OCI-LY3 (cell line): Measurements from ENCODE around the gene MT1H.

ENCODE experiments used
- EZH2phosphoT487 ChIP-seq: fragments of 200-600 bp; shearing (Covaris generic); IDR thresholded peaks from 2 replicates; pipeline ENCODE4 v1.6.1; 2018; ENCODE audit warnings: antibody characterized with exemption, mixed run types, low read depth
- TF ChIP-seq, protein P1 (sequence below): fragments of 200-600, 300-600 bp; sonication (generic); IDR thresholded peaks from 2 replicates; pipeline ENCODE4 v1.5.1; 2014; ENCODE audit warnings: antibody characterized with exemption, low read length, low read depth

DNA sequence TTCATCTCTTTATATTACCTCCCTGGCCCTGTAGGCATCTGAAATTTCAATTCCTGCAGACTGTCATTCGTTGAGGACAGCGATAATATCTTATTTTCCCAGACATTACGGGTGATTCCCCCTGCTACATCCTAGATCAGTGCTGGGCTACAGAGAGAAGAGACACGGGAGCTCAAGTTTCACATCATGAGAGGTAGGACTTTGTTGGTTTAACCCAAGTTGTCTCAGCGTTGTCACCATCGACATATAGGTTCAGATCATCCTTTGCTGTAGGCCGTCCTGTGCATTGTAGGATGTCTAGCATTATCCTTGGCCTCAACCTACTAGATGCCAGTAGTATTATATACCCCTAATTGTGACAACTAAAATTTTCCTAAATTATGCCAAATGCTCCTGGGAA is 31.9 kb downstream of the MT1H start:
- TF ChIP-seq, protein P1, sequence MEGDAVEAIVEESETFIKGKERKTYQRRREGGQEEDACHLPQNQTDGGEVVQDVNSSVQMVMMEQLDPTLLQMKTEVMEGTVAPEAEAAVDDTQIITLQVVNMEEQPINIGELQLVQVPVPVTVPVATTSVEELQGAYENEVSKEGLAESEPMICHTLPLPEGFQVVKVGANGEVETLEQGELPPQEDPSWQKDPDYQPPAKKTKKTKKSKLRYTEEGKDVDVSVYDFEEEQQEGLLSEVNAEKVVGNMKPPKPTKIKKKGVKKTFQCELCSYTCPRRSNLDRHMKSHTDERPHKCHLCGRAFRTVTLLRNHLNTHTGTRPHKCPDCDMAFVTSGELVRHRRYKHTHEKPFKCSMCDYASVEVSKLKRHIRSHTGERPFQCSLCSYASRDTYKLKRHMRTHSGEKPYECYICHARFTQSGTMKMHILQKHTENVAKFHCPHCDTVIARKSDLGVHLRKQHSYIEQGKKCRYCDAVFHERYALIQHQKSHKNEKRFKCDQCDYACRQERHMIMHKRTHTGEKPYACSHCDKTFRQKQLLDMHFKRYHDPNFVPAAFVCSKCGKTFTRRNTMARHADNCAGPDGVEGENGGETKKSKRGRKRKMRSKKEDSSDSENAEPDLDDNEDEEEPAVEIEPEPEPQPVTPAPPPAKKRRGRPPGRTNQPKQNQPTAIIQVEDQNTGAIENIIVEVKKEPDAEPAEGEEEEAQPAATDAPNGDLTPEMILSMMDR, result no peak
- TF ChIP-seq EZH2phosphoT487, result no peak
